Nephron progenitor cell (in vitro differentiated cells): Measurements from ENCODE around the gene CFAP74.

Experiments
- DNase-seq: peaks from one replicate; pipeline ENCODE4 v3.0.0; 2021
- H3K27ac Mint-ChIP-seq: 2 replicates; pipeline ENCODE4 v1.8.0; 2021; ENCODE audit warnings: mild to moderate bottlenecking, moderate library complexity, mixed read lengths
- H3K27me3 Mint-ChIP-seq: 2 replicates; pipeline ENCODE4 v1.8.0; 2021; ENCODE audit warnings: mild to moderate bottlenecking, low read depth, mixed read lengths; ENCODE audit not compliant: poor library complexity
- H3K36me3 Mint-ChIP-seq: 2 replicates; pipeline ENCODE4 v1.8.0; 2021; ENCODE audit warnings: low read depth, mixed read lengths
- H3K4me1 Mint-ChIP-seq: 2 replicates; pipeline ENCODE4 v1.8.0; 2021; ENCODE audit warnings: mixed read lengths
- H3K4me3 Mint-ChIP-seq: 2 replicates; pipeline ENCODE4 v1.8.0; 2021; ENCODE audit warnings: mild to moderate bottlenecking, moderate library complexity, mixed read lengths
- H3K9me3 Mint-ChIP-seq: 2 replicates; pipeline ENCODE4 v1.8.0; 2021; ENCODE audit warnings: mild to moderate bottlenecking, moderate library complexity, mixed read lengths
- CTCF ChIP-seq: fragments of 200-600 bp; sonication (generic); IDR thresholded peaks from 2 replicates; pipeline ENCODE4 v1.5.0; 2021; ENCODE audit warnings: antibody characterized with exemption

CFAP74 gene

GRCh38 chr1:2046953-2047748, 43.6 kb upstream of the CFAP74 start:
- H3K9me3 Mint-ChIP-seq, result no peaks in the 10 kb centered on the region
- peaks cover 65% of the 10 kb centered on the region for H3K27me3 Mint-ChIP-seq
- DNase-seq, result no peak
- no peaks in the 10 kb centered on the region for H3K36me3 Mint-ChIP-seq
- peaks cover 27% of the 10 kb centered on the region for H3K4me1 Mint-ChIP-seq
- H3K27ac Mint-ChIP-seq, result no peak overlapping the region
- TF ChIP-seq CTCF, result no peak
- H3K4me3 Mint-ChIP-seq, result no peak overlapping the region

- peak; percentile 88 for DNase-seq
- H3K27me3 Mint-ChIP-seq, result peaks cover 57% of the 10 kb centered on the region
- H3K36me3 Mint-ChIP-seq, result no peaks in the 10 kb centered on the region
- peaks cover 27% of the 10 kb centered on the region for H3K4me1 Mint-ChIP-seq
- no peak overlapping the region for H3K4me3 Mint-ChIP-seq
- no peak overlapping the region for H3K27ac Mint-ChIP-seq
- H3K9me3 Mint-ChIP-seq, result no peaks in the 10 kb centered on the region
- peak; percentile 71 for TF ChIP-seq CTCF
Measured at GRCh38 chr1:2046174-2046917, 42.8 kb upstream of the CFAP74 start.

GRCh38 chr1:2045468-2046173, 42.0 kb upstream of the CFAP74 start:
- Mint-ChIP-seq H3K9me3 (no peaks in the 10 kb centered on the region), H3K27me3 (peaks cover 50% of the 10 kb centered on the region), H3K27ac (no peak overlapping the region), H3K4me3 (no peak overlapping the region), H3K4me1 (peaks cover 27% of the 10 kb centered on the region), H3K36me3 (no peaks in the 10 kb centered on the region)
- no peak for TF ChIP-seq CTCF
- DNase-seq, result no peak

GRCh38 chr1:2044510-2045319, 41.1 kb upstream of the CFAP74 start:
- peak; percentile 61 for TF ChIP-seq CTCF
- Mint-ChIP-seq H3K27ac (no peak overlapping the region), H3K4me3 (no peak overlapping the region), H3K27me3 (peaks cover 48% of the 10 kb centered on the region), H3K36me3 (no peaks in the 10 kb centered on the region), H3K9me3 (no peaks in the 10 kb centered on the region), H3K4me1 (peaks cover 27% of the 10 kb centered on the region)
- peak; percentile 92 for DNase-seq

GRCh38 chr1:2043886-2044285, 40.3 kb upstream of the CFAP74 start:
- TF ChIP-seq CTCF, result no peak
- Mint-ChIP-seq H3K27ac (no peak overlapping the region), H3K36me3 (no peaks in the 10 kb centered on the region), H3K9me3 (no peaks in the 10 kb centered on the region), H3K27me3 (peaks cover 44% of the 10 kb centered on the region), H3K4me1 (peaks cover 20% of the 10 kb centered on the region), H3K4me3 (no peak overlapping the region)
- DNase-seq, result no peak
